NT2/D1 (cell line): ENCODE measurements around the gene SYVN1.

Source experiments
- DNase-seq: peaks from one replicate; pipeline ENCODE4 v3.0.0-alpha.2; 2011; ENCODE audit warnings: low read depth, low spot score
- H3K27me3 ChIP-seq: 2 replicates; pipeline ENCODE4 v1.6.0; 2011; ENCODE audit warnings: mild to moderate bottlenecking; ENCODE audit not compliant: insufficient read length, insufficient read depth
- H3K36me3 ChIP-seq: 2 replicates; pipeline ENCODE4 v1.6.1; 2011; ENCODE audit warnings: mild to moderate bottlenecking, low read length, mixed read lengths; ENCODE audit not compliant: insufficient read depth, insufficient read length
- H3K4me1 ChIP-seq: 2 replicates; pipeline ENCODE4 v1.5.1; 2011; ENCODE audit not compliant: insufficient read depth, insufficient read length
- H3K4me3 ChIP-seq: 2 replicates; pipeline ENCODE4 v1.5.1; 2011; ENCODE audit warnings: low read depth; ENCODE audit not compliant: insufficient read length
- H3K9ac ChIP-seq: 2 replicates; pipeline ENCODE4 v1.6.0; 2011; ENCODE audit warnings: low read depth; ENCODE audit not compliant: insufficient read length
- H3K9me3 ChIP-seq: 2 replicates; pipeline ENCODE4 v1.5.1; 2011; ENCODE audit warnings: mild to moderate bottlenecking, low read length; ENCODE audit not compliant: insufficient read depth
- SUZ12 ChIP-seq: IDR thresholded peaks from 2 replicates; pipeline ENCODE4 v1.6.1; 2011; ENCODE audit not compliant: insufficient read length, insufficient read depth; ENCODE audit errors: extremely low read depth
- YY1 ChIP-seq: IDR thresholded peaks from 2 replicates; pipeline ENCODE4 v1.6.1; 2011; ENCODE audit not compliant: insufficient read length, insufficient read depth
- ZNF274 ChIP-seq: IDR thresholded peaks from 2 replicates; pipeline ENCODE4 v1.6.1; 2011; ENCODE audit warnings: mild to moderate bottlenecking, low read depth, low read length

SYVN1 gene

DNA sequence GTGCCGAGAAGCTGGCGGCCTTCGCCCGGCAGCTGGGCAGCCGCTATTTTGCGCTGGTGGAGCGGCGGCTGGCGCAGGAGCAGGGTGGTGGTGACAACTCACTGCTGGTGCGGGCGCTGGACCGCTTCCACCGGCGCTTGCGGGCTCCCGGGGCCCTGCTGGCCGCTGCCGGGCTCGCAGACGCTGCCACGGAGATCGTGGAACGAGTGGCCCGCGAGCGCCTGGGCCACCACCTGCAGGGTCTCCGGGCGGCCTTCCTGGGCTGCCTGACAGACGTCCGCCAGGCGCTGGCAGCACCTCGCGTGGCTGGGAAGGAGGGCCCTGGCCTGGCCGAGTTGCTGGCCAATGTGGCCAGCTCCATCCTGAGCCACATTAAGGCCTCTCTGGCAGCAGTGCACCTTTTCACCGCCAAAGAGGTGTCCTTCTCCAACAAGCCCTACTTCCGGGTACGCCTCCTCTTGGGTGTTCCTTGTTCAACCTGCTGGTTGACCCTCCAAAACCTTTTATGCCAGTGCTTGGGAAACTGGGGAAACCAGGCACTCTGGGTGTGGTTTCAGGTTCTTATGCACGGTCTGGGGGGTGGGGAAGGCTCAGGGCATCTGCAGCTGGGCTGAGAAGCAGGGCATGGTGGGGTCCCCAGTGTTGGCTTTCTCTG lies 25.7 kb downstream of the SYVN1 start:
- Histone ChIP-seq H3K36me3 (peaks cover 44% of the 10 kb centered on the region), H3K27me3 (no peaks in the 10 kb centered on the region), H3K9ac (no peak overlapping the region), H3K9me3 (no peaks in the 10 kb centered on the region), H3K4me1 (peaks cover 8% of the 10 kb centered on the region), H3K4me3 (no peak overlapping the region)
- no peak for DNase-seq
- TF ChIP-seq ZNF274 (no peak), SUZ12 (no peak), YY1 (no peak)

DNA sequence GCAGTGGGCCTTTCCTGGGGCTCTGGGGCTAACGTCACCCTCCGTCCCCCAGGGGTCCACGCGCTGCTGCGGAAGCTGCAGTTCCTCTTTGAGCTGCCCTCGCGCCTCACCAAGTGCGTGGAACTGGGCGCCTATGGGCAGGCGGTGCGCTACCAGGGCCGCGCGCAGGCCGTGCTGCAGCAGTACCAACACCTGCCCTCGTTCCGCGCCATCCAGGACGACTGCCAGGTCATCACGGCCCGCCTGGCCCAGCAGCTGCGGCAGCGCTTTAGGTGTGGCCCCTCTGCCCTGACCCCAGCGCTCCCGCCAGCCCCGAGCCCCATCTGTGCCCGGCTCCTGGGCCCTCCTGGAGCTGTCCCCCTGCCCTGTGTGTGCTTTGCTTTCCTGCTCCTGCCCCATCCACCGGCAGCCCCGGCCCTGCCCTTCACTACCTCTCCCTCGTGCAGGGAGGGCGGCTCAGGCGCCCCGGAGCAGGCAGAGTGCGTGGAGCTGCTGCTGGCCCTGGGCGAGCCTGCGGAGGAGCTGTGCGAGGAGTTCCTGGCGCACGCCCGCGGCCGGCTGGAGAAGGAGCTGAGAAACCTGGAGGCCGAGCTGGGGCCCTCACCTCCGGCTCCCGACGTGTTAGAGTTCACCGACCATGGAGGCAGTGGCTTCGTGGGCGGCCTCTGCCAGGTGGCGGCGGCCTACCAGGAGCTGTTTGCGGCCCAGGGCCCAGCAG lies 26.4 kb downstream of the SYVN1 start:
- H3K4me1 ChIP-seq = peaks cover 8% of the 10 kb centered on the region
- no peak overlapping the region for H3K4me3 ChIP-seq
- H3K27me3 ChIP-seq = no peaks in the 10 kb centered on the region
- TF ChIP-seq ZNF274 (no peak), YY1 (no peak), SUZ12 (no peak)
- no peak overlapping the region for H3K9ac ChIP-seq
- no peak for DNase-seq
- no peaks in the 10 kb centered on the region for H3K9me3 ChIP-seq
- H3K36me3 ChIP-seq = peaks cover 46% of the 10 kb centered on the region

DNA sequence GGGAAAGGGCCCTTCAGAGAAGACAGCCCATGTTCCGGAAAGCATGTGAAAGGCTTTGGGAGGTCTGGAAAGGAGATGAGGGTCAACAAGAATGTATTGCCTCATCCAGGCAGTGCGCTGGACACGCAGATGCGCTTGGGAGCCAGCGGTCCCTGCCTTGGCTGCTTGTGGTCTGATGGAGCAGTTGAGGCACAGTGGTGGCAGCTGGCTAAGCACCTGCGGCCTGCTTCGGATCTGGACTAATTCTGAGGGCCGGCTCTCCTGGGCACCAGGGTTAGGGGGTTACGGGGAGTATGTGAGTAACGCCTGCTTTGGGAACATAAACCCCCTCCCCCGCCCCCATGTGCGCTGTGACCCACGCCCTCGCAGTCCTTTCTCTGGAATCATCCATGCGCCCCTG lies 27.2 kb downstream of the SYVN1 start:
- Histone ChIP-seq H3K9ac (no peak overlapping the region), H3K4me3 (no peak overlapping the region), H3K36me3 (peaks cover 52% of the 10 kb centered on the region), H3K27me3 (no peaks in the 10 kb centered on the region), H3K9me3 (no peaks in the 10 kb centered on the region), H3K4me1 (peaks cover 8% of the 10 kb centered on the region)
- TF ChIP-seq ZNF274 (no peak), YY1 (no peak), SUZ12 (no peak)
- no peak for DNase-seq

DNA sequence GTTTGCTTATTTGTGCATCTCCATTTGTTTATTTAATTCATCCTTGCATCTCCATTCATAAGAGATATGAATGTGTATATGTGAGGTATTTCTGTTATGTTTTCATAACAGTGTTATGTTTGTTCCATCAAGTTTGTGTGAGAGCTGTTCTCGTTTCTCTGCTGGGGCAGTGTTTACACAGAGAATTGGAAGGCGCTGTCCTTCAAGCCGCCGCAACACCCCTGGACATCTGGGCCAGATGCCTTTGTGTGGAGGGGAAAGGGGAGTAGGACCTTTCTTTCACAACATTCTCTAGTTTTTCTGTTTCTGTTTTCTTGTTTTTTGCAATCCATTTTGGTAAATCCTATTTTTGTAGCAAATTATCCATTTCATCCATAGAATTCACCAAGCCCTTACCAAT lies 29.7 kb downstream of the SYVN1 start:
- TF ChIP-seq ZNF274 = no peak
- TF ChIP-seq SUZ12 = no peak
- TF ChIP-seq YY1 = no peak
- no peaks in the 10 kb centered on the region for H3K27me3 ChIP-seq
- no peak overlapping the region for H3K4me3 ChIP-seq
- no peak for DNase-seq
- H3K9ac ChIP-seq = no peak overlapping the region
- peaks cover 51% of the 10 kb centered on the region for H3K36me3 ChIP-seq
- H3K4me1 ChIP-seq = no peaks in the 10 kb centered on the region
- no peaks in the 10 kb centered on the region for H3K9me3 ChIP-seq

DNA sequence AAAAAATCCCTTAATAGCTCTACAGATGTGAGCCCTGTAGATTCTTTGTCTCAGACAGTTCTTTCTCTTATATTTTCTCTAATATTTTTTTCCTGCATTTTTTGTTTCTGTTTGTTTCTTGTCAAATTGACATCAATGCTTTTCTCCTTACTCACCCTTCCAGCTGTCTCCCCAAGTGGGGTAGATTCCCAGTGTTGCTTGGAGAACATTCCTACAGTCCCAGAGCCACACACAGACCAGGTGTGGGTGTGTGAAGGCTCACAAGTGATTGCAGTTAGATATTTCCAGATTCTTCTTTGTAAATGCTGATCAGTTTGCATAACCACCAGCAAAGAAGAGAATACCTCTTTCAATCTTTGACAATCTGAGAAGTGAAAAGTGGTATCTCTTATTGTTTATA lies 30.8 kb downstream of the SYVN1 start:
- no peak overlapping the region for H3K9ac ChIP-seq
- H3K4me1 ChIP-seq = no peaks in the 10 kb centered on the region
- no peak for DNase-seq
- no peaks in the 10 kb centered on the region for H3K27me3 ChIP-seq
- no peak for TF ChIP-seq ZNF274
- no peak for TF ChIP-seq SUZ12
- no peak for TF ChIP-seq YY1
- no peak overlapping the region for H3K4me3 ChIP-seq
- peaks cover 49% of the 10 kb centered on the region for H3K36me3 ChIP-seq
- no peaks in the 10 kb centered on the region for H3K9me3 ChIP-seq

DNA sequence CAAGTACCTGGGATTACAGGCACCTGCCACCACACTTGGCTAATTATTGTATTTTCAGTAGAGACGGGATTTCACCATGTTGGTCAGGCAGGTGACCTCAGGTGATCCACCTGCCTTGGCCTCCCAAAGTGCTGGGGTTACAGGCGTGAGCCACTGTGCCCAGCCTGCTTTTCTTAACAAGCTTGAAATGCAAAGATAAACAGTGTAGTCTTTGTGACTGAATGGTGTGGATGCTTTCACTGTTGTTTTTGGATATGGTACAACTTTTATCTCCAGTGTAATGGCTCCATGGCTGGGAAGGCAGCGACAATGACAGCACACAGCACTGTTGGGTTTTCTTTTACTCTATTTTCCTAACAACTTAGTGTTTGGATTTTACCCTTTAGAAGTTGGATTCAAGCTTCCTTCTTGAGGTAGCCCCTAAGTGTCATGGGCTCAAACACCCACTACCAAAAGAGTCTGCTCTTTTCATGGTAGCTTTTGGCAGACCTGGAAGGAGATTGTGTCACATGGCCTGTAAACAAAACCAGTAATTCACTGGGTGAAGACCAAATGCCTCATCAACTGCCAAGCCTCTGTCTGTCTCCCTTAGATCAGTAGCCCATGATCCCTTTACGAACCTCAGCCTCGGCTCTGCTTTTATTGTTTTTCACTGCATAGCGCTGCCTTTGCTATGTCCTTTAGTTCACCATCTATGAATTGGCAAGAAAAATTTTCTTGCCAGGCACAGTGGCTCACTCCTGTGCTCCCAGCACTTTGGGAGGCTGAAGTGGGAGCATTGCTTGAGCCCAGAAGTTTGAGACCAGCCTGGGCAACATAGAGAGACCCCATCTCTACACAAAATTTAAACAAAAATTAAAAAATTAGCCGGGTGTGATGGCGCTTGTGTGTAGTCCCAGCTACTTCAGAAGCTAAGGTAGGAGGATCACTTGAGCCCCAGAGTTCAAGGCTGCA lies 31.9 kb downstream of the SYVN1 start:
- no peaks in the 10 kb centered on the region for H3K27me3 ChIP-seq
- H3K4me1 ChIP-seq = no peaks in the 10 kb centered on the region
- no peak for DNase-seq
- no peaks in the 10 kb centered on the region for H3K9me3 ChIP-seq
- H3K9ac ChIP-seq = no peak overlapping the region
- no peak overlapping the region for H3K4me3 ChIP-seq
- peaks cover 52% of the 10 kb centered on the region for H3K36me3 ChIP-seq
- TF ChIP-seq ZNF274 (no peak), SUZ12 (no peak), YY1 (no peak)

DNA sequence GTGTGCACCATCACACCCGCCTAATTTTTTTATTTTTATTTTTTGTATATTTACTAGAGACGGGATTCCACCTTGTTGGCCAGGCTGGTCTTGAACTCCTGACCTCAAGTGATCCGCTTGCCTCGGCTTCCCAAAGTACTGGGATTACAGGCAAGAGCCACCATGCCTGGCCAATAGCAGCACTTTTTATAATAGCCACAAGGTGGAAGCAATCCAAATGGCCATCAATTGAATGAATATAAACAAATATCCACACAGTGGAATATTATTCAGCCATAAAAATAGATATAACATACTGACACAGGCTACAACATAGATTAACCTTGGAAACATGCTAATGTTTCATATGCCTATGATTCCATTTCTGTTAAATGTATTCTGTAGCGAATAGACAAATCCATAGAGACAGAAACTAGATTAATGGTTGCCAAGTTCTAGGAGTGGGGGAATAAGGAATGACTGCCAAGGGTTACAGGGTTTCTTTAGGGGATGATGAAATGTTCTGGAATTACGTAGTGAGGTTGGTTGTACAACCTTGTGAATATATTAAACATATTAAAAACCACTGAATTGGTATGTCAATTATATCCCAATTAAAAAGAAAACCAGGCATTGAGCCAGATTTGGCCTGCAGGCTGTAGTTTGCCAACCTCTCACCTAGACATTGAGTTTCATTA lies 33.5 kb downstream of the SYVN1 start:
- H3K36me3 ChIP-seq = peaks cover 45% of the 10 kb centered on the region
- no peak overlapping the region for H3K9ac ChIP-seq
- H3K4me1 ChIP-seq = no peaks in the 10 kb centered on the region
- TF ChIP-seq SUZ12 (no peak), ZNF274 (no peak), YY1 (no peak)
- DNase-seq = no peak
- H3K4me3 ChIP-seq = no peak overlapping the region
- H3K27me3 ChIP-seq = no peaks in the 10 kb centered on the region
- no peaks in the 10 kb centered on the region for H3K9me3 ChIP-seq
